Suprapubic skin (tissue), 4 donors: ENCODE results near the gene JAZF1. TPM values are rescaled to one million over a fixed set of nuclear protein-coding genes. Genes with fewer than 3 reads are reported as not detected.

Source experiments
- DNase-seq, 2 donors: peaks; one replicate each; pipeline ENCODE4 v3.0.0-alpha.2; 2019; ENCODE audit warnings: low spot score in 2 of 2
- H3K27ac ChIP-seq: fragments of 200-600 bp; sonication (generic); one replicate; pipeline ENCODE4 v1.5.1; 2019
- H3K27me3 ChIP-seq: fragments of 200-600 bp; sonication (generic); one replicate; pipeline ENCODE4 v1.5.1; 2019
- H3K36me3 ChIP-seq: fragments of 200-600 bp; sonication (generic); one replicate; pipeline ENCODE4 v1.5.1; 2019
- H3K4me1 ChIP-seq: fragments of 200-600 bp; sonication (generic); one replicate; pipeline ENCODE4 v1.5.1; 2019
- H3K4me3 ChIP-seq: fragments of 200-600 bp; sonication (generic); one replicate; pipeline ENCODE4 v1.5.1; 2019; ENCODE audit warnings: mild to moderate bottlenecking
- H3K9me3 ChIP-seq: fragments of 200-600 bp; sonication (generic); one replicate; pipeline ENCODE4 v1.5.1; 2019
- CTCF ChIP-seq, 2 donors: fragments of 200-600 bp in 1 of 2; fragments of 450-650 bp in 1 of 2; sonication (generic) in 1 of 2; IDR thresholded peaks; one replicate each; pipeline ENCODE4 v1.5.1; 2016 to 2019; ENCODE audit warnings: antibody characterized with exemption in 2 of 2, mild to moderate bottlenecking in 1 of 2, moderate library complexity in 1 of 2
- EP300 ChIP-seq: sonication (generic); formaldehyde crosslinking; IDR thresholded peaks from one replicate; pipeline ENCODE4 v1.6.1; 2017; ENCODE audit warnings: antibody characterized with exemption
- POLR2A ChIP-seq, 2 donors: fragments of 450-650 bp; IDR thresholded peaks; one replicate each; pipeline ENCODE4 v1.6.1; 2017; ENCODE audit warnings: antibody characterized with exemption in 2 of 2, mild to moderate bottlenecking in 2 of 2, moderate library complexity in 2 of 2
- POLR2AphosphoS5 ChIP-seq, 3 donors: sonication (generic); formaldehyde crosslinking; IDR thresholded peaks; one replicate each; pipeline ENCODE4 v1.6.1; 2017; ENCODE audit warnings: antibody characterized with exemption in 3 of 3
- WGBS: methylation state at CpG from one replicate; pipeline ENCODE4 v1.1.5; 2018; 5-methylcytosine and 5-hydroxymethylcytosine counted together
- total RNA-seq, 4 donors: library from RNA; depleted of rRNA; stranded (reverse); fragments of >200 nt; gene quantifications; one replicate each; pipeline ENCODE4 v1.1.0, GENCODE V29; 2016

JAZF1 gene
- total RNA-seq, 4 donors from 2014 or later: 5.0 to 8.4 (median 7.4) TPM

GRCh38 chr7:28037220-28038010 lies 143.2 kb downstream of the JAZF1 start:
- no peak overlapping the region for H3K4me3 ChIP-seq
- H3K9me3 ChIP-seq: no peaks in the 10 kb centered on the region
- H3K27me3 ChIP-seq: no peaks in the 10 kb centered on the region
- no peak for TF ChIP-seq CTCF (IDR thresholded peaks at IDR 0.05)
- no peak for TF ChIP-seq POLR2AphosphoS5 (IDR thresholded peaks at IDR 0.05)
- no peak for TF ChIP-seq EP300
- no peak for TF ChIP-seq POLR2A (IDR thresholded peaks at IDR 0.05)
- H3K27ac ChIP-seq: peak overlapping the region; percentile 13
- 58% methylated on average over 6 of the region's 6 CpGs for WGBS
- H3K4me1 ChIP-seq: peaks cover 16% of the 10 kb centered on the region
- DNase-seq: no peak
- H3K36me3 ChIP-seq: no peaks in the 10 kb centered on the region

DNA sequence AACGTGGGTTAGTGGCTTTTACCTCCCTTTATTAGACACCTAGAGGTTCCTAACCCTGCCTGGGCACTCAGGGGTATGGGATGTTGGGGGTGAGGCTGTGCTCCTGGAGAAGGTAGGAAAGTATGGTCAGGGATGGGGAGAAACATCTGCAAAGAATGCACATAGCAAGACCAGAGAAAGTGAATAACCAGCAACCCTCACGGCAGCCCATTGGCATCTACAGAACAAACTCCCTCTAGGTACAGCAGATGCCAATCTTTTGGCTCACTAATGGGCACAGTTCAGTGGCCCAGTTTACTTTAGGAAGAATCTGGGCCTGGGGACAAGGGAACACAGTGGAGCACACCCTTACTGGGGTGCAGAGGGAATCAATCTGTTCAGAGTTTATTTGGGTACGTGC lies 143.9 kb downstream of the JAZF1 start:
- H3K36me3 ChIP-seq: no peaks in the 10 kb centered on the region
- no peaks in the 10 kb centered on the region for H3K27me3 ChIP-seq
- no peaks in the 10 kb centered on the region for H3K9me3 ChIP-seq
- H3K4me3 ChIP-seq: no peak overlapping the region
- TF ChIP-seq POLR2A (IDR thresholded peaks at IDR 0.05): no peak
- peaks cover 16% of the 10 kb centered on the region for H3K4me1 ChIP-seq
- DNase-seq: no peak
- WGBS: 66% methylated on average over 3 of the region's 3 CpGs
- H3K27ac ChIP-seq: peak overlapping the region; percentile 13

DNA sequence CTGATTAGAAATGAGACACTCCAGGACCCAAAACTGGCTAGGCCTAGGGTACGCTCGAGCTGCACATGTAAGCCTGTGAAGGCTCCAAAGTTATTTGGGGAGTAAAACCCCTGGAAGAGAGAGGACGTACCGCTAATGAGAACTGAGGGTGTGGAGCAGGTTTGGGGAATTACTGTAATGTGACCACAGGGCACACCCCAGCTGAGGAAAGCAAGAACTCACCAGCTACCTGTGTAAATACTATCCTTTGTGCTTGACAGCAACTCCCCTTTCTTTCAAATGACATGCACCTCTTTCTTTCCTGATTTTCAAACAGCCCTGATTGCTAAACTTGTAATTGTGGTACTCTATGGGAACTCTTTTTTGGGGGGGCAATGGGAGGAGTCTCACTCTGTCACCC lies 147.2 kb downstream of the JAZF1 start:
- peaks cover 14% of the 10 kb centered on the region for H3K4me1 ChIP-seq
- H3K27ac ChIP-seq: no peak overlapping the region
- no peaks in the 10 kb centered on the region for H3K9me3 ChIP-seq
- WGBS: 94% methylated on average over 4 of the region's 4 CpGs
- no peak for TF ChIP-seq EP300
- TF ChIP-seq POLR2AphosphoS5 (IDR thresholded peaks at IDR 0.05): no peak
- TF ChIP-seq POLR2A (IDR thresholded peaks at IDR 0.05): no peak
- TF ChIP-seq CTCF (IDR thresholded peaks at IDR 0.05): no peak
- H3K27me3 ChIP-seq: no peaks in the 10 kb centered on the region
- no peak for DNase-seq
- no peak overlapping the region for H3K4me3 ChIP-seq
- no peaks in the 10 kb centered on the region for H3K36me3 ChIP-seq

DNA sequence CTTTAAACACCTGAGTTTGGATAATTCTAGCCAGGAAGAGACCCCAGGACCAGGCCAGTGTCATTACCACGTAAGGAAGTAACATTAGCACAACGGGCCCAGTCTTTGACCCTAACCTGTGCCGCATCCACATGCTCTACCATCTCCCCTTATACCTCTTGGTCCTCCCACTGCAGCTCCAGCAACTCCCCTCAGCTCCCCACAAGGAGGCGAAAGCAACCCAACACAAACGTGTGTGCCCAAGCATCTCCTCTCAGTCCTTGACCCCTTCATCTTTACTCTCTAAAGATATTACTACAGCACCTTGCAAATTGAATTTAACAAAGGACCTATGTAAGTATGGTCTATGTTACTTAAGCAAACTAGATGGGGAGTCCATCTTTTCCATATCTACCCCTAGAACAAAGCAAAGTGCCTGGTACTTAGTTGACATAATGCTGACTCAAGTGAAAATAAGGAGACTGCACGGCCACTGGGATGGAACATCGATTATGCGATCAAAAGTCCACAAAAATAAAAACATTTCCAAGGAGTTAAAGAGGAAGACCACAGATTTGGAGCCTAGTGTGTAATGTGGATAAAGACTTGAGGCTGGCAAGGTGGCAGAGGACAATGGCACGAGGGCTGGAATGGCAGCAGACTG lies 147.7 kb downstream of the JAZF1 start:
- no peaks in the 10 kb centered on the region for H3K27me3 ChIP-seq
- no peaks in the 10 kb centered on the region for H3K9me3 ChIP-seq
- no peaks in the 10 kb centered on the region for H3K36me3 ChIP-seq
- 91% methylated on average over 9 of the region's 9 CpGs for WGBS
- H3K4me3 ChIP-seq: no peak overlapping the region
- no peak for TF ChIP-seq POLR2A (IDR thresholded peaks at IDR 0.05)
- TF ChIP-seq CTCF (IDR thresholded peaks at IDR 0.05): no peak
- no peak for TF ChIP-seq POLR2AphosphoS5 (IDR thresholded peaks at IDR 0.05)
- TF ChIP-seq EP300: no peak
- no peak for DNase-seq
- peaks cover 14% of the 10 kb centered on the region for H3K4me1 ChIP-seq
- H3K27ac ChIP-seq: no peak overlapping the region

DNA sequence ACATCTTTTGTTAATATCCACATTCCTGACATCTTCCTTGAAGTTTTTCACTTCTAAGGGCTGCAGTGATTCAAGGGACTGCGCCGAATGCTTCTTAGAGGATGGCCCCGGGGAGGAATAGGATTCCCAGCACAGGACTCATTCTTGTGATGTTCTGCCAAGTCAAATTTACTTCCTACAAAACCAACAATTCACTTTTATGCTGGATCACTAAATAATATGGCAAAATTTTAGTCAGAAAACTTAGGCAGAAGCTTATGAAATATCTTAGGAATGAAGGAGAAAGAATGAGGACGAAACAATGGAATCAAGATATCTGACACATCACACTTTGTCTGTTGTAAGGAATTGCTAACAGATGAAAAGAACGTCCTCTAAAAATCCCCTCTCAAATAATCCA lies 151.5 kb downstream of the JAZF1 start:
- Histone ChIP-seq H3K27me3 (no peaks in the 10 kb centered on the region), H3K4me3 (no peak overlapping the region), H3K9me3 (no peaks in the 10 kb centered on the region), H3K27ac (no peak overlapping the region), H3K4me1 (peaks cover 5% of the 10 kb centered on the region), H3K36me3 (no peaks in the 10 kb centered on the region)
- no peak for TF ChIP-seq POLR2AphosphoS5 (IDR thresholded peaks at IDR 0.05)
- TF ChIP-seq POLR2A (IDR thresholded peaks at IDR 0.05): no peak
- TF ChIP-seq CTCF (IDR thresholded peaks at IDR 0.05): no peak
- no peak for TF ChIP-seq EP300
- WGBS: 66% methylated on average over 5 of the region's 5 CpGs
- no peak for DNase-seq
